H1 (cell line): Measurements from ENCODE around the gene TMEM271. TPM values are rescaled to one million over a fixed set of nuclear protein-coding genes. Genes with fewer than 3 reads are reported as not detected.

Experiments
- KDM4A ChIP-seq: IDR thresholded peaks from one replicate; pipeline ENCODE4 v1.7.1; 2012; ENCODE audit warnings: low read depth, mild to moderate bottlenecking, moderate library complexity, low read length, inconsistent platforms; ENCODE audit not compliant: severe bottlenecking
- POLR2A ChIP-seq, 2 experiments: IDR thresholded peaks; 1 replicate in 1 of 2; 2 replicates in 1 of 2; pipeline ENCODE4 v1.6.1; 2011; ENCODE audit warnings: low read depth in 2 of 2, low read length in 2 of 2, mild to moderate bottlenecking in 2 of 2; ENCODE audit errors: control extremely low read depth in 1 of 2
- SIN3A ChIP-seq, 2 experiments: IDR thresholded peaks in 1 of 2; conservative IDR thresholded peaks in 1 of 2; 2 replicates each; pipeline ENCODE4 v1.6.1; 2011 to 2012; ENCODE audit warnings: low read length in 2 of 2, improper control_type of control experiment in 1 of 2, low read depth in 1 of 2, mild to moderate bottlenecking in 1 of 2
- polyA plus RNA-seq, 7 experiments: library from polyadenylated mRNA; depleted of rRNA in 3 of 7; stranded (reverse) in 5 of 7; unstranded in 2 of 7; fragments of >200 nt in 5 of 7; fragments of 200-250 nt in 2 of 7; gene quantifications; 1 replicate in 5 of 7; 2 replicates in 1 of 7; 4 replicates in 1 of 7; pipeline versions ENCODE4 v1.2.1 to v1.2.3, GENCODE V29; 2011 to 2013; ENCODE audit warnings: missing spikeins in 2 of 7, mixed read lengths in 2 of 7
- total RNA-seq: library from RNA; stranded (reverse); fragmentation: NEBNext Ultra II Directional; extraction: Animal tissue kit (Norgen Biotek cat#: 25700); gene quantifications from 2 replicates; pipeline ENCODE4 v1.2.1, GENCODE V29; 2021

TMEM271 gene
- total and polyA plus RNA-seq, 2 of the 8 experiments (the other 6 are each of a cell fraction or from before 2014, with no cell fraction given): 0.08 to 0.35 TPM

DNA sequence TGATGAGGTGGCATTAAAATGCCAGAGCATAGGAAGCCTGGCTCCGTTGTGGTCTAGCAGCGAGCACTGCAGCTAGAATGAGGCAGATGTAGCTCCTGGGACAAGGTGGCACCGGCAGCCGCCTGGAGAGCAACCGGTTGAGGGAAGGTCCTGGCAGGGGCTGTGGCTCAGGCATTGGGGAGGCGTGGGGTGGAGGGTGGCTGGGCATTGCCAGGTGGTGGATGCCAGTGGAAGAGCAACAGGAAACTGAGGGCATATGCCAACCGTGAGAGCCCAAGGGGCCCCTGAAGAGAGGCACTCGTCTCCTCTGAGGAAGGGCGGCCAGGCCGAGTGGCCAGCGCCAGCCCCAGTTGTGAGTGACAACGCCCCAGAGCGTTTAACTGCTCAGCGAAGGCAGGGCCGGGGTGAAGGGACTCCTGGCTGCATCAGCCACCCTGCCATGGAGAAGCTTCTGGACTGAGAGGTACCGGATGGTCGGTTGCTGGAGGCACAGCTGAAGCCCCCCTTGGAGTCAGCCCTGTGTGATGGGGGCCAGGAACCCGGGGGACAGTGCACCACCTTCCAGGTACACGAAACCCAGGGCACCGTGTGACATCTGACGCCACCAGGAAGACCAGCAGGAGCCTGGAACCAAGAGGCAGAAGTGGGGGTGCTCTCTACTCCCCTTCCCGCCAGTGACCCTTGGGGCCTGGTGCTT is 36.1 kb upstream of the TMEM271 start (continued):
- TF ChIP-seq SIN3A (conservative IDR thresholded peaks at IDR 0.05 in 1 of 2, IDR thresholded peaks at IDR 0.05 in 1 of 2; ENCODE audit: low read depth in 1 of 2, low read length in 2 of 2) (no peak), POLR2A (IDR thresholded peaks at IDR 0.05; ENCODE audit: control extremely low read depth in 1 of 2, low read depth in 2 of 2, low read length in 2 of 2) (no peak), KDM4A (no peak)
